ENCODE results near the gene SLC6A4. TPM values are rescaled to one million over a fixed set of nuclear protein-coding genes. Genes with fewer than 3 reads are reported as not detected.

Gene SLC6A4
- total and polyA plus RNA-seq, 2 experiments from 2014 or later, result 0.06 to 0.14 TPM

DNA sequence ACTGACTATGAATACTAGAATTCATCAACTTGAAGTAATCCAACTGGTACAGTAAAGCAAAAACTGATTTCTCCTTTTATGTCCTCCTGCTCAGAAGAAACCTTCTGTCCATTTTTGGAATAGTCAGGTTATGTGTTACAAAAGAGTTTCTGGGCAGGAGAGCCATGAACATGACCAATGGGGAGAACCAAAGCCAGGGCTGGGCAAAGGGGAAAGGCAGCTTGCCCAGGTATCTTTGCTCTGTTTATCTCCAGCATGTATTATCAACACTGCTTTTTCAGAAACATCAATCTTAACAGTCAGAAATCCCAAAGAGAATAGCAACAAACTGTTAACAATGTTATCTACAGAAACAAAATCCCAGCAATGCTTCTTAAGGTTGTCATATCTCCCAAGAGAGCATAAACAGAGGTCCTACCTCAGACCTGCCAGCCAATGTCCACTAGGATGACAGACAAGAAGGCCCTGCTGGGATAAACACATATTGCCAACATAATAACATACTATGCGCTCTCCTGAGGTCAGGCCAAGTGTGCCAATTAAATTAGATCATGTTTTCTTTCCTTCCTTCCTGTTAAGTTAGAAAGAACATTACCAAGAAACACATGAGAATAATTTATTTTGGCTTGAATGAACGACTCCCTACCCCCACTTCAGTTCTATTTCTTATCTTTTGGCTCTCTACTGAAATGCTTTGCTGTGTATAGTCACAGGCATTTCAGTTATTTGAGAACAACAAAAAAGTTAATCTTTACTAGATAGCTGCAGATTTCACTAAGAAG, 28.2 kb upstream of the SLC6A4 start:
- Histone ChIP-seq H3K9me2 (ENCODE audit: insufficient read depth) (no peaks in the 10 kb centered on the region), H3K36me3 (ENCODE audit: insufficient read depth) (peaks cover 26% of the 10 kb centered on the region; the same call in 1 of the 2 replicates), H3K4me3 (no peak overlapping the region), H3K27me3 (ENCODE audit: insufficient read depth) (no peaks in the 10 kb centered on the region), H3K27ac (ENCODE audit: low read depth) (no peak overlapping the region), H3K4me1 (ENCODE audit: insufficient read depth) (no peaks in the 10 kb centered on the region), H2AFZ (no peak overlapping the region), H3F3A (replicated peaks; ENCODE audit: low read depth) (no peaks in the 10 kb centered on the region), H4K20me1 (replicated peaks; ENCODE audit: insufficient read depth) (peaks cover 7% of the 10 kb centered on the region; the same call in 1 of the 2 replicates), H3K4me2 (no peak overlapping the region), H3K79me2 (replicated peaks; ENCODE audit: insufficient read depth) (0 out of 2 replicates have a peak, but pooled peaks cover 5% of the 10 kb centered on the region)
- H3K36me3 Mint-ChIP-seq (ENCODE audit: low read depth), result peaks cover 25% of the 10 kb centered on the region; the same call in 2 of the 3 replicates
- no peaks in the 10 kb centered on the region for H3K4me1 Mint-ChIP-seq
- no peak overlapping the region for H3K27ac Mint-ChIP-seq
- H3K4me3 Mint-ChIP-seq, result no peak overlapping the region
- DNase-seq (ENCODE audit: low spot score) (no peak), ATAC-seq (no peak)
- TF ChIP-seq, protein P1, sequence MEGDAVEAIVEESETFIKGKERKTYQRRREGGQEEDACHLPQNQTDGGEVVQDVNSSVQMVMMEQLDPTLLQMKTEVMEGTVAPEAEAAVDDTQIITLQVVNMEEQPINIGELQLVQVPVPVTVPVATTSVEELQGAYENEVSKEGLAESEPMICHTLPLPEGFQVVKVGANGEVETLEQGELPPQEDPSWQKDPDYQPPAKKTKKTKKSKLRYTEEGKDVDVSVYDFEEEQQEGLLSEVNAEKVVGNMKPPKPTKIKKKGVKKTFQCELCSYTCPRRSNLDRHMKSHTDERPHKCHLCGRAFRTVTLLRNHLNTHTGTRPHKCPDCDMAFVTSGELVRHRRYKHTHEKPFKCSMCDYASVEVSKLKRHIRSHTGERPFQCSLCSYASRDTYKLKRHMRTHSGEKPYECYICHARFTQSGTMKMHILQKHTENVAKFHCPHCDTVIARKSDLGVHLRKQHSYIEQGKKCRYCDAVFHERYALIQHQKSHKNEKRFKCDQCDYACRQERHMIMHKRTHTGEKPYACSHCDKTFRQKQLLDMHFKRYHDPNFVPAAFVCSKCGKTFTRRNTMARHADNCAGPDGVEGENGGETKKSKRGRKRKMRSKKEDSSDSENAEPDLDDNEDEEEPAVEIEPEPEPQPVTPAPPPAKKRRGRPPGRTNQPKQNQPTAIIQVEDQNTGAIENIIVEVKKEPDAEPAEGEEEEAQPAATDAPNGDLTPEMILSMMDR (conservative IDR thresholded peaks at IDR 0.05; ENCODE audit: low read depth in 2 of 2), result no peak
- TF ChIP-seq, protein P2, sequence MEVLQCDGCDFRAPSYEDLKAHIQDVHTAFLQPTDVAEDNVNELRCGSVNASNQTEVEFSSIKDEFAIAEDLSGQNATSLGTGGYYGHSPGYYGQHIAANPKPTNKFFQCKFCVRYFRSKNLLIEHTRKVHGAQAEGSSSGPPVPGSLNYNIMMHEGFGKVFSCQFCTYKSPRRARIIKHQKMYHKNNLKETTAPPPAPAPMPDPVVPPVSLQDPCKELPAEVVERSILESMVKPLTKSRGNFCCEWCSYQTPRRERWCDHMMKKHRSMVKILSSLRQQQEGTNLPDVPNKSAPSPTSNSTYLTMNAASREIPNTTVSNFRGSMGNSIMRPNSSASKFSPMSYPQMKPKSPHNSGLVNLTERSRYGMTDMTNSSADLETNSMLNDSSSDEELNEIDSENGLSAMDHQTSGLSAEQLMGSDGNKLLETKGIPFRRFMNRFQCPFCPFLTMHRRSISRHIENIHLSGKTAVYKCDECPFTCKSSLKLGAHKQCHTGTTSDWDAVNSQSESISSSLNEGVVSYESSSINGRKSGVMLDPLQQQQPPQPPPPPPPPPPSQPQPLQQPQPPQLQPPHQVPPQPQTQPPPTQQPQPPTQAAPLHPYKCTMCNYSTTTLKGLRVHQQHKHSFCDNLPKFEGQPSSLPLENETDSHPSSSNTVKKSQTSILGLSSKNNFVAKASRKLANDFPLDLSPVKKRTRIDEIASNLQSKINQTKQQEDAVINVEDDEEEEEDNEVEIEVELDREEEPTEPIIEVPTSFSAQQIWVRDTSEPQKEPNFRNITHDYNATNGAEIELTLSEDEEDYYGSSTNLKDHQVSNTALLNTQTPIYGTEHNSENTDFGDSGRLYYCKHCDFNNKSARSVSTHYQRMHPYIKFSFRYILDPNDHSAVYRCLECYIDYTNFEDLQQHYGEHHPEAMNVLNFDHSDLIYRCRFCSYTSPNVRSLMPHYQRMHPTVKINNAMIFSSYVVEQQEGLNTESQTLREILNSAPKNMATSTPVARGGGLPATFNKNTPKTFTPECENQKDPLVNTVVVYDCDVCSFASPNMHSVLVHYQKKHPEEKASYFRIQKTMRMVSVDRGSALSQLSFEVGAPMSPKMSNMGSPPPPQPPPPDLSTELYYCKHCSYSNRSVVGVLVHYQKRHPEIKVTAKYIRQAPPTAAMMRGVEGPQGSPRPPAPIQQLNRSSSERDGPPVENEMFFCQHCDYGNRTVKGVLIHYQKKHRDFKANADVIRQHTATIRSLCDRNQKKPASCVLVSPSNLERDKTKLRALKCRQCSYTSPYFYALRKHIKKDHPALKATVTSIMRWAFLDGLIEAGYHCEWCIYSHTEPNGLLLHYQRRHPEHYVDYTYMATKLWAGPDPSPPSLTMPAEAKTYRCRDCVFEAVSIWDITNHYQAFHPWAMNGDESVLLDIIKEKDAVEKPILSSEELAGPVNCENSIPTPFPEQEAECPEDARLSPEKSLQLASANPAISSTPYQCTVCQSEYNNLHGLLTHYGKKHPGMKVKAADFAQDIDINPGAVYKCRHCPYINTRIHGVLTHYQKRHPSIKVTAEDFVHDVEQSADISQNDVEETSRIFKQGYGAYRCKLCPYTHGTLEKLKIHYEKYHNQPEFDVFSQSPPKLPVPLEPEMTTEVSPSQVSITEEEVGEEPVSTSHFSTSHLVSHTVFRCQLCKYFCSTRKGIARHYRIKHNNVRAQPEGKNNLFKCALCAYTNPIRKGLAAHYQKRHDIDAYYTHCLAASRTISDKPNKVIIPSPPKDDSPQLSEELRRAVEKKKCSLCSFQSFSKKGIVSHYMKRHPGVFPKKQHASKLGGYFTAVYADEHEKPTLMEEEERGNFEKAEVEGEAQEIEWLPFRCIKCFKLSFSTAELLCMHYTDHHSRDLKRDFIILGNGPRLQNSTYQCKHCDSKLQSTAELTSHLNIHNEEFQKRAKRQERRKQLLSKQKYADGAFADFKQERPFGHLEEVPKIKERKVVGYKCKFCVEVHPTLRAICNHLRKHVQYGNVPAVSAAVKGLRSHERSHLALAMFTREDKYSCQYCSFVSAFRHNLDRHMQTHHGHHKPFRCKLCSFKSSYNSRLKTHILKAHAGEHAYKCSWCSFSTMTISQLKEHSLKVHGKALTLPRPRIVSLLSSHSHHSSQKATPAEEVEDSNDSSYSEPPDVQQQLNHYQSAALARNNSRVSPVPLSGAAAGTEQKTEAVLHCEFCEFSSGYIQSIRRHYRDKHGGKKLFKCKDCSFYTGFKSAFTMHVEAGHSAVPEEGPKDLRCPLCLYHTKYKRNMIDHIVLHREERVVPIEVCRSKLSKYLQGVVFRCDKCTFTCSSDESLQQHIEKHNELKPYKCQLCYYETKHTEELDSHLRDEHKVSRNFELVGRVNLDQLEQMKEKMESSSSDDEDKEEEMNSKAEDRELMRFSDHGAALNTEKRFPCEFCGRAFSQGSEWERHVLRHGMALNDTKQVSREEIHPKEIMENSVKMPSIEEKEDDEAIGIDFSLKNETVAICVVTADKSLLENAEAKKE (CRISPR knock-in tag; IDR thresholded peaks at IDR 0.05), result no peak
- no peak for TF ChIP-seq ZNF331 (CRISPR knock-in tag; IDR thresholded peaks at IDR 0.05; ENCODE audit: low read depth)
- TF ChIP-seq, protein P3, sequence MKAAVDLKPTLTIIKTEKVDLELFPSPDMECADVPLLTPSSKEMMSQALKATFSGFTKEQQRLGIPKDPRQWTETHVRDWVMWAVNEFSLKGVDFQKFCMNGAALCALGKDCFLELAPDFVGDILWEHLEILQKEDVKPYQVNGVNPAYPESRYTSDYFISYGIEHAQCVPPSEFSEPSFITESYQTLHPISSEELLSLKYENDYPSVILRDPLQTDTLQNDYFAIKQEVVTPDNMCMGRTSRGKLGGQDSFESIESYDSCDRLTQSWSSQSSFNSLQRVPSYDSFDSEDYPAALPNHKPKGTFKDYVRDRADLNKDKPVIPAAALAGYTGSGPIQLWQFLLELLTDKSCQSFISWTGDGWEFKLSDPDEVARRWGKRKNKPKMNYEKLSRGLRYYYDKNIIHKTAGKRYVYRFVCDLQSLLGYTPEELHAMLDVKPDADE (IDR thresholded peaks at IDR 0.05), result no peak
- no peak for TF ChIP-seq EZH2phosphoT487 (IDR thresholded peaks at IDR 0.05; ENCODE audit: unreplicated experiment)
- TF ChIP-seq CREB1 (CRISPR knock-in tag; IDR thresholded peaks at IDR 0.05; ENCODE audit: low read depth), result no peak
- TF ChIP-seq ZNF114 (CRISPR knock-in tag; IDR thresholded peaks at IDR 0.05), result no peak
- TF ChIP-seq JUNB (IDR thresholded peaks at IDR 0.05; ENCODE audit: unreplicated experiment), result no peak
- no peak for TF ChIP-seq NANOG (IDR thresholded peaks at IDR 0.05; ENCODE audit: borderline replicate concordance)
- TF ChIP-seq, protein P4, sequence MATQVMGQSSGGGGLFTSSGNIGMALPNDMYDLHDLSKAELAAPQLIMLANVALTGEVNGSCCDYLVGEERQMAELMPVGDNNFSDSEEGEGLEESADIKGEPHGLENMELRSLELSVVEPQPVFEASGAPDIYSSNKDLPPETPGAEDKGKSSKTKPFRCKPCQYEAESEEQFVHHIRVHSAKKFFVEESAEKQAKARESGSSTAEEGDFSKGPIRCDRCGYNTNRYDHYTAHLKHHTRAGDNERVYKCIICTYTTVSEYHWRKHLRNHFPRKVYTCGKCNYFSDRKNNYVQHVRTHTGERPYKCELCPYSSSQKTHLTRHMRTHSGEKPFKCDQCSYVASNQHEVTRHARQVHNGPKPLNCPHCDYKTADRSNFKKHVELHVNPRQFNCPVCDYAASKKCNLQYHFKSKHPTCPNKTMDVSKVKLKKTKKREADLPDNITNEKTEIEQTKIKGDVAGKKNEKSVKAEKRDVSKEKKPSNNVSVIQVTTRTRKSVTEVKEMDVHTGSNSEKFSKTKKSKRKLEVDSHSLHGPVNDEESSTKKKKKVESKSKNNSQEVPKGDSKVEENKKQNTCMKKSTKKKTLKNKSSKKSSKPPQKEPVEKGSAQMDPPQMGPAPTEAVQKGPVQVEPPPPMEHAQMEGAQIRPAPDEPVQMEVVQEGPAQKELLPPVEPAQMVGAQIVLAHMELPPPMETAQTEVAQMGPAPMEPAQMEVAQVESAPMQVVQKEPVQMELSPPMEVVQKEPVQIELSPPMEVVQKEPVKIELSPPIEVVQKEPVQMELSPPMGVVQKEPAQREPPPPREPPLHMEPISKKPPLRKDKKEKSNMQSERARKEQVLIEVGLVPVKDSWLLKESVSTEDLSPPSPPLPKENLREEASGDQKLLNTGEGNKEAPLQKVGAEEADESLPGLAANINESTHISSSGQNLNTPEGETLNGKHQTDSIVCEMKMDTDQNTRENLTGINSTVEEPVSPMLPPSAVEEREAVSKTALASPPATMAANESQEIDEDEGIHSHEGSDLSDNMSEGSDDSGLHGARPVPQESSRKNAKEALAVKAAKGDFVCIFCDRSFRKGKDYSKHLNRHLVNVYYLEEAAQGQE (IDR thresholded peaks at IDR 0.05; ENCODE audit: unreplicated experiment), result no peak
- TF ChIP-seq POLR2AphosphoS5 (IDR thresholded peaks at IDR 0.05; ENCODE audit: low read depth), result no peak
- TF ChIP-seq STAT1 (IDR thresholded peaks at IDR 0.05; ENCODE audit: unreplicated experiment), result no peak
- no peak for TF ChIP-seq EZH2 (IDR thresholded peaks at IDR 0.05; ENCODE audit: low read depth, unreplicated experiment)
- no peaks in the 10 kb centered on the region for H3K9me3 Mint-ChIP-seq
- H3K27me3 Mint-ChIP-seq (ENCODE audit: insufficient read depth, low read depth, poor library complexity), result no peaks in the 10 kb centered on the region
